ENCODE results near the gene FARSA.
"Not testable (repeated sequence)": the region's sequence is repeated elsewhere in the genome, so short reads cannot be mapped to it uniquely, and the experiment has no call there.

FARSA gene

DNA sequence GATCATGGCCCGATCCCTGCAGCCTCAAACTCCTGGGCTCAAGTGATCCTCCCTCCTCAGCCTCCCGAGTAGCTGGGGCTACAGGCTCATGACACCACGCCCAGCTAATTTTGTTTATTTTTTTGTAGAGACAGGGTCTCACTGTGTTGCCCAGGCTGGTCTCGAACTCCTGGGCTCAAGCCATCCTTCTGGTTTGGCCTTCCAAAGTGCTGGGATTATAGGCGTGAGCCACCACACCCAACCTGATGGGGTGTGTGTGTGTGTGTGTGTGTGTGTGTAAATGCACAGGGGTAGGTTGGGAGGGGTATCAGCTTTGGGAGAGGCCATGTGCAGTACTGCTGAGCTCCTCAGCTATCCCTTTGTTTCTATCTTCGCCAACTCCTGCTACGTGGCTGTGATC is 42.6 kb upstream of the FARSA start:
- not testable (repeated sequence) for H3K4me3 ChIP-seq (ENCODE audit: low read length in 2 of 2); H2AFZ ChIP-seq (ENCODE audit: low read length); H4K91ac ChIP-seq (ENCODE audit: low read depth, low read length, poor library complexity); H3K9ac ChIP-seq (ENCODE audit: low read depth, low read length, poor library complexity); H3K14ac ChIP-seq (ENCODE audit: low read length); H3K27ac ChIP-seq (replicated peaks; ENCODE audit: low read length); H4K8ac ChIP-seq (ENCODE audit: low read depth, low read length); H3K18ac ChIP-seq (ENCODE audit: low read length); H3K4ac ChIP-seq (ENCODE audit: low read length); H3K79me1 ChIP-seq (ENCODE audit: low read depth, low read length); H3K23ac ChIP-seq (ENCODE audit: low read depth, low read length, poor library complexity); H3K4me1 ChIP-seq (ENCODE audit: control insufficient read depth in 2 of 2, insufficient read depth in 1 of 2, low read depth in 1 of 2, low read length in 2 of 2); H2BK12ac ChIP-seq (ENCODE audit: low read length); H2AK5ac ChIP-seq (ENCODE audit: low read depth, low read length); H3K36me3 ChIP-seq (replicated peaks in 1 of 2; ENCODE audit: control insufficient read depth in 2 of 2, insufficient read depth in 2 of 2, low read length in 2 of 2); H2BK15ac ChIP-seq (ENCODE audit: low read length); DNase-seq (ENCODE audit: low spot score); H3K4me2 ChIP-seq (ENCODE audit: insufficient read depth, low read length, poor library complexity, severe bottlenecking); H2BK120ac ChIP-seq (ENCODE audit: low read depth, low read length); H3K9me3 ChIP-seq (replicated peaks in 1 of 2; ENCODE audit: control insufficient read depth in 2 of 2, insufficient read depth in 1 of 2, low read depth in 1 of 2, low read length in 2 of 2)
- Histone ChIP-seq H2BK5ac (ENCODE audit: low read length) (peak overlapping the region; percentile 53), H3K27me3 (ENCODE audit: control insufficient read depth in 3 of 3, insufficient read depth in 3 of 3, low read depth in 1 of 3, low read length in 3 of 3) (peaks cover 0 to 33% (median 0%) of the 10 kb centered on the region in 3 experiments)
- no CpG with 5 or more reads among the region's 7 CpGs for WGBS, 2 donors (ENCODE audit: extremely low coverage in 2 of 2, insufficient read length in 2 of 2, insufficient replicate concordance in 1 of 2)

DNA sequence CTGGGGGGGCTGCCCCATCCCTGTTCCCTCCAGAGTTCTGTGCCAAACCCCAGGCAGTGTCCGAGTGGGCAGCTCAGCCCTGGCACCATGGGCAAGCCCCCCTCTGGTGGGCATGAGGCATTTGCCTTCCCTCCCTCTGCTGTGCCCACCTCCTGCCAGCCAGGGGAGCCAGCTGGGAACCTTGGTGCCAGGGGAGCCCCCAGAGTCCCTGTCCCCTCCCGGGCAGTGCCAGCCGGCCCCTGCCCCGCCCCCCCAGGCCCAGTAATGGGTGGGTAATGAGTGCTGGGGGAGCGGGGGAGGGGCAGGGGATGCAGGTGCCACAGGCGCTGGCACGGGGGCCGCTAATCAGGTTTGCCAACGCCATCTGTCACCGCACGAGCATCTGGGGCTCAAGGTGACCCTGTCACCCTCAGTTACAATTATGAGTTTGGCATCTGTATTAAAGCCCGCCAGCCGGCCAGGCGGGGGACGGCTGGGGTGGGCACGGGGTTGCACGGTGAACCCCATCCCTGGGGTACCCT is 41.8 kb upstream of the FARSA start:
- peak overlapping the region; percentile 21 for H3K14ac ChIP-seq (ENCODE audit: low read length)
- H3K9ac ChIP-seq (ENCODE audit: low read depth, low read length, poor library complexity) = peak overlapping the region; percentile 44
- peak overlapping the region; percentile 7 for H2BK12ac ChIP-seq (ENCODE audit: low read length)
- no peak overlapping the region for H4K8ac ChIP-seq (ENCODE audit: low read depth, low read length)
- peak overlapping the region; percentile 81 for H2AK5ac ChIP-seq (ENCODE audit: low read depth, low read length)
- H2BK120ac ChIP-seq (ENCODE audit: low read depth, low read length) = no peak overlapping the region
- H3K4me1 ChIP-seq (ENCODE audit: control insufficient read depth in 2 of 2, insufficient read depth in 1 of 2, low read depth in 1 of 2, low read length in 2 of 2) = no peaks in the 10 kb centered on the region
- no peak overlapping the region for H3K27ac ChIP-seq (replicated peaks; ENCODE audit: low read length)
- no peaks in the 10 kb centered on the region for H3K9me3 ChIP-seq (replicated peaks in 1 of 2; ENCODE audit: control insufficient read depth in 2 of 2, insufficient read depth in 1 of 2, low read depth in 1 of 2, low read length in 2 of 2)
- no peak overlapping the region for H3K4me3 ChIP-seq (ENCODE audit: low read length in 2 of 2)
- no peak overlapping the region for H4K91ac ChIP-seq (ENCODE audit: low read depth, low read length, poor library complexity)
- H3K36me3 ChIP-seq (replicated peaks in 1 of 2; ENCODE audit: control insufficient read depth in 2 of 2, insufficient read depth in 2 of 2, low read length in 2 of 2) = no peaks in the 10 kb centered on the region
- H3K4me2 ChIP-seq (ENCODE audit: insufficient read depth, low read length, poor library complexity, severe bottlenecking) = no peak overlapping the region
- H3K4ac ChIP-seq (ENCODE audit: low read length) = no peak overlapping the region
- no peak for DNase-seq (ENCODE audit: low spot score)
- peaks cover 0 to 34% (median 0%) of the 10 kb centered on the region in 3 experiments for H3K27me3 ChIP-seq (ENCODE audit: control insufficient read depth in 3 of 3, insufficient read depth in 3 of 3, low read depth in 1 of 3, low read length in 3 of 3)
- WGBS, 2 donors (ENCODE audit: extremely low coverage in 2 of 2, insufficient read length in 2 of 2, insufficient replicate concordance in 1 of 2) = no CpG with 5 or more reads among the region's 17 CpGs
- H2BK5ac ChIP-seq (ENCODE audit: low read length) = peak overlapping the region; percentile 53
- no peaks in the 10 kb centered on the region for H3K79me1 ChIP-seq (ENCODE audit: low read depth, low read length)
- no peak overlapping the region for H2AFZ ChIP-seq (ENCODE audit: low read length)
- H3K18ac ChIP-seq (ENCODE audit: low read length) = no peak overlapping the region
- H3K23ac ChIP-seq (ENCODE audit: low read depth, low read length, poor library complexity) = no peak overlapping the region
- peak overlapping the region; percentile 81 for H2BK15ac ChIP-seq (ENCODE audit: low read length)

DNA sequence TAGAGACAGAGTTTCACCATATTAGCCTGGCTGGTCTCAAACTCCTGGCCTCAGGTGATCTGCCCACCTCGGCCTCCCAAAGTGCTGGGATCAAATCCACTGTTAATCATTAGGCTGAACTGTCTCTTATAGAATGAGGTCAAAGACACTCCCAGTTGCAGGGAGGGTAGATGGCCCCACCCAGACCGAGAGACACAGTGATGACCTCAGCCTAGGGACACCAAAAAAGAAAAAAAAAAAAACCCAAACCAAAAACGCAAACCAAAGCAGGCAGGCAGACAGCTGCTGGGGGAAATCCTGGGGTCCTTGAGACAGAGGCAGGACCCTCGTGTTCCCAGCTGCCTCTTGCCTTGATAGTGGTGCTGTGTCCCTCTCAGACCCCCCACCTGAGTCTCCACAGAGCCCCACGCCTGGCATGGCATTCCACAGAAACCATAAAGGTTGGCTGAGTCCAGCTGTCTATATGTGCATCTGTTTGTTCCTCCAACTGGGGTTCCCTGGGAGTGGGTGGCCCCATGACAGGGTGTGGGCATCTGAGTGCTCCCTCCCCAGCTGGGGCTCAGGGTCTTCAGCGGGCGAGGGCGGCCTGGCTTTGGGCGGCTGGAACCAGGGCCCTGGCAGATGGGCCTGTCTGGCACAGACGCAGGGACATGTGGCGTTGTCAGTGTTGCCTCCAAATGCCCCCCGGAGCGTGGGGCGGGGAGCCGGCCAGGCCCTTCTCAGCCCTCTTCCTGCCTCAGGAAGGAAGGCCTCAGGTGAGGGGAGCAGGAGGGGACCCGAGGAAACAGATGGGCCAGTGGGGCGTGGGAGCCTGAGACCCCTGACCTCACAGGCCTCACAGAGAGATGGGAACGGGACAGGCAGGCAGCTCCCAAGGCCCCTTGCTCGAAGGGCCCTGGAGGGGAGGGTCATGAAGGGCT is 41.0 kb upstream of the FARSA start:
- H3K27me3 ChIP-seq (ENCODE audit: control insufficient read depth in 3 of 3, insufficient read depth in 3 of 3, low read depth in 1 of 3, low read length in 3 of 3) = peaks cover 0 to 41% (median 0%) of the 10 kb centered on the region in 3 experiments
- no peak overlapping the region for H2AFZ ChIP-seq (ENCODE audit: low read length)
- H3K4me2 ChIP-seq (ENCODE audit: insufficient read depth, low read length, poor library complexity, severe bottlenecking) = no peak overlapping the region
- peak overlapping the region; percentile 7 for H2BK12ac ChIP-seq (ENCODE audit: low read length)
- H2BK120ac ChIP-seq (ENCODE audit: low read depth, low read length) = no peak overlapping the region
- H4K8ac ChIP-seq (ENCODE audit: low read depth, low read length) = no peak overlapping the region
- H3K9ac ChIP-seq (ENCODE audit: low read depth, low read length, poor library complexity) = no peak overlapping the region
- no peak for DNase-seq (ENCODE audit: low spot score)
- no peak overlapping the region for H3K4me3 ChIP-seq (ENCODE audit: low read length in 2 of 2)
- no peaks in the 10 kb centered on the region for H3K79me1 ChIP-seq (ENCODE audit: low read depth, low read length)
- no peaks in the 10 kb centered on the region for H3K4me1 ChIP-seq (ENCODE audit: control insufficient read depth in 2 of 2, insufficient read depth in 1 of 2, low read depth in 1 of 2, low read length in 2 of 2)
- no peak overlapping the region for H3K23ac ChIP-seq (ENCODE audit: low read depth, low read length, poor library complexity)
- H2BK15ac ChIP-seq (ENCODE audit: low read length) = peak overlapping the region; percentile 81
- no CpG with 5 or more reads among the region's 19 CpGs for WGBS, 2 donors (ENCODE audit: extremely low coverage in 2 of 2, insufficient read length in 2 of 2, insufficient replicate concordance in 1 of 2)
- H4K91ac ChIP-seq (ENCODE audit: low read depth, low read length, poor library complexity) = no peak overlapping the region
- no peak overlapping the region for H3K27ac ChIP-seq (replicated peaks; ENCODE audit: low read length)
- H2BK5ac ChIP-seq (ENCODE audit: low read length) = peak overlapping the region; percentile 53
- peak overlapping the region; percentile 81 for H2AK5ac ChIP-seq (ENCODE audit: low read depth, low read length)
- no peaks in the 10 kb centered on the region for H3K36me3 ChIP-seq (replicated peaks in 1 of 2; ENCODE audit: control insufficient read depth in 2 of 2, insufficient read depth in 2 of 2, low read length in 2 of 2)
- H3K14ac ChIP-seq (ENCODE audit: low read length) = no peak overlapping the region
- H3K4ac ChIP-seq (ENCODE audit: low read length) = no peak overlapping the region
- peak overlapping the region; percentile 28 for H3K18ac ChIP-seq (ENCODE audit: low read length)
- no peaks in the 10 kb centered on the region for H3K9me3 ChIP-seq (replicated peaks in 1 of 2; ENCODE audit: control insufficient read depth in 2 of 2, insufficient read depth in 1 of 2, low read depth in 1 of 2, low read length in 2 of 2)

DNA sequence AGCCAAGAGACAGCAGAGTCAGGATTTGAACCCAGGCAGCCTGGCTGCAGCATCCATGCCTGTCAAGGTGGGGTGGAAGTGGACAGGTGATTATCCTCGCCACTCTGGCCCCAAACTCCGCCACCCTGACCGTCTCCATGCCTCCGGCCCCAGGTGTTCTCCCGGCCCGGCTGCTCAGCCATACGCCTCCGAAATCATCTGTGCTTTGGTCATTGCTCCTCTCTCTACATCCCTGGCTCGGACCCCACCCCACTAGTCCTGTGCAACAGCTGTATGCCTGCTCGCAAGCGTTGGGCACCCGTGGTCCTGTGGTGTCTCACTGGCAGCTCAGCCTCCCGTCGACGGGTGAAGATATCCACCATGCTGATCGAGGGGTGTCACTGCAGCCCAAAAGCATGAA is 39.7 kb upstream of the FARSA start:
- Histone ChIP-seq H2AK5ac (ENCODE audit: low read depth, low read length) (no peak overlapping the region), H3K14ac (ENCODE audit: low read length) (peak overlapping the region; percentile 84), H3K9ac (ENCODE audit: low read depth, low read length, poor library complexity) (no peak overlapping the region), H2BK5ac (ENCODE audit: low read length) (no peak overlapping the region), H3K4me3 (ENCODE audit: low read length in 2 of 2) (no peak overlapping the region), H2BK12ac (ENCODE audit: low read length) (no peak overlapping the region), H2BK15ac (ENCODE audit: low read length) (no peak overlapping the region), H4K8ac (ENCODE audit: low read depth, low read length) (no peak overlapping the region), H3K9me3 (replicated peaks in 1 of 2; ENCODE audit: control insufficient read depth in 2 of 2, insufficient read depth in 1 of 2, low read depth in 1 of 2, low read length in 2 of 2) (no peaks in the 10 kb centered on the region), H3K4me2 (ENCODE audit: insufficient read depth, low read length, poor library complexity, severe bottlenecking) (no peak overlapping the region), H3K4me1 (ENCODE audit: control insufficient read depth in 2 of 2, insufficient read depth in 1 of 2, low read depth in 1 of 2, low read length in 2 of 2) (no peaks in the 10 kb centered on the region), H4K91ac (ENCODE audit: low read depth, low read length, poor library complexity) (peak overlapping the region; percentile 94), H3K23ac (ENCODE audit: low read depth, low read length, poor library complexity) (no peak overlapping the region), H3K79me1 (ENCODE audit: low read depth, low read length) (no peaks in the 10 kb centered on the region), H2BK120ac (ENCODE audit: low read depth, low read length) (no peak overlapping the region), H3K4ac (ENCODE audit: low read length) (no peak overlapping the region), H3K18ac (ENCODE audit: low read length) (no peak overlapping the region), H3K27me3 (ENCODE audit: control insufficient read depth in 3 of 3, insufficient read depth in 3 of 3, low read depth in 1 of 3, low read length in 3 of 3) (peaks cover 0 to 46% (median 0%) of the 10 kb centered on the region in 3 experiments), H3K27ac (replicated peaks; ENCODE audit: low read length) (no peak overlapping the region), H3K36me3 (replicated peaks in 1 of 2; ENCODE audit: control insufficient read depth in 2 of 2, insufficient read depth in 2 of 2, low read length in 2 of 2) (no peaks in the 10 kb centered on the region), H2AFZ (ENCODE audit: low read length) (no peak overlapping the region)
- DNase-seq (ENCODE audit: low spot score) = no peak
- WGBS, 2 donors (ENCODE audit: extremely low coverage in 2 of 2, insufficient read length in 2 of 2, insufficient replicate concordance in 1 of 2) = no CpG with 5 or more reads among the region's 16 CpGs
